Liver (tissue), 9 donors: Measurements from ENCODE around the gene SCP2. TPM values are rescaled to one million over a fixed set of nuclear protein-coding genes. Genes with fewer than 3 reads are reported as not detected.

Experiments used
- DNase-seq: peaks from one replicate; pipeline ENCODE4 v3.0.0-alpha.2; 2017; ENCODE audit warnings: low spot score
- H3K27ac ChIP-seq, 2 donors: one replicate each; pipeline ENCODE4 v1.7.0; 2013; ENCODE audit warnings: inconsistent platforms in 2 of 2, low read length in 2 of 2, control low read depth in 1 of 2, low read depth in 1 of 2, mild to moderate bottlenecking in 1 of 2
- H3K27me3 ChIP-seq, 4 donors: one replicate each; pipeline versions ENCODE4 v1.6.1 to v1.7.0; 2013; ENCODE audit warnings: low read length in 3 of 4, inconsistent platforms in 1 of 4, mild to moderate bottlenecking in 1 of 4, moderate library complexity in 1 of 4; ENCODE audit not compliant: control insufficient read depth in 4 of 4, insufficient read depth in 4 of 4
- H3K36me3 ChIP-seq, 4 donors: one replicate each; pipeline versions ENCODE4 v1.6.1 to v1.7.0; 2013; ENCODE audit warnings: low read length in 3 of 4, mild to moderate bottlenecking in 3 of 4, low read depth in 1 of 4, moderate library complexity in 1 of 4; ENCODE audit not compliant: control insufficient read depth in 4 of 4, insufficient read depth in 3 of 4
- H3K4me1 ChIP-seq, 4 donors: one replicate each; pipeline versions ENCODE4 v1.6.1 to v1.7.0; 2013; ENCODE audit warnings: low read length in 3 of 4, mild to moderate bottlenecking in 3 of 4, moderate library complexity in 1 of 4; ENCODE audit not compliant: control insufficient read depth in 4 of 4, insufficient read depth in 4 of 4
- H3K4me3 ChIP-seq, 3 donors: one replicate each; pipeline versions ENCODE4 v1.6.1 to v1.7.0; 2013; ENCODE audit warnings: low read length in 3 of 3, control low read depth in 1 of 3, low read depth in 1 of 3, mild to moderate bottlenecking in 1 of 3
- H3K9ac ChIP-seq, 2 donors: one replicate each; pipeline ENCODE4 v1.7.0; 2013; ENCODE audit warnings: low read length in 2 of 2, mild to moderate bottlenecking in 2 of 2, moderate library complexity in 2 of 2, control low read depth in 1 of 2, low read depth in 1 of 2
- H3K9me3 ChIP-seq, 4 donors: one replicate each; pipeline versions ENCODE4 v1.6.1 to v1.7.0; 2013; ENCODE audit warnings: low read length in 3 of 4; ENCODE audit not compliant: control insufficient read depth in 4 of 4
- ATF3 ChIP-seq: IDR thresholded peaks from 2 replicates; pipeline ENCODE4 v1.6.1; 2016; ENCODE audit warnings: antibody characterized with exemption
- CTCF ChIP-seq: fragments of 150-350 bp; IDR thresholded peaks from 2 replicates; pipeline ENCODE4 v1.5.1; 2017; ENCODE audit warnings: improper control_type of control experiment, low read depth, low read length; ENCODE audit not compliant: missing input control
- FOXA2 ChIP-seq: IDR thresholded peaks from 2 replicates; pipeline ENCODE4 v1.6.1; 2016; ENCODE audit warnings: antibody characterized with exemption
- GABPA ChIP-seq, 2 donors: IDR thresholded peaks in 1 of 2; conservative IDR thresholded peaks in 1 of 2; 2 replicates each; pipeline ENCODE4 v1.6.1; 2016; ENCODE audit warnings: antibody characterized with exemption in 2 of 2, mild to moderate bottlenecking in 1 of 2, moderate library complexity in 1 of 2
- HNF4A ChIP-seq, 2 donors: conservative IDR thresholded peaks; 2 replicates each; pipeline ENCODE4 v1.6.1; 2016; ENCODE audit warnings: antibody characterized with exemption in 2 of 2, mild to moderate bottlenecking in 2 of 2
- HNF4G ChIP-seq: IDR thresholded peaks from 2 replicates; pipeline ENCODE4 v1.6.1; 2016; ENCODE audit warnings: antibody characterized with exemption
- JUND ChIP-seq, 2 donors: IDR thresholded peaks; 2 replicates each; pipeline ENCODE4 v1.6.1; 2016; ENCODE audit warnings: antibody characterized with exemption in 2 of 2
- MAX ChIP-seq: IDR thresholded peaks from 2 replicates; pipeline ENCODE4 v1.6.1; 2016; ENCODE audit warnings: antibody characterized with exemption
- RAD21 ChIP-seq, 2 donors: IDR thresholded peaks; 2 replicates each; pipeline ENCODE4 v1.6.1; 2016; ENCODE audit warnings: antibody characterized with exemption in 2 of 2, mild to moderate bottlenecking in 2 of 2
- REST ChIP-seq: IDR thresholded peaks from 2 replicates; pipeline ENCODE4 v1.6.1; 2016; ENCODE audit warnings: antibody characterized with exemption, mild to moderate bottlenecking
- RXRA ChIP-seq, 2 donors: IDR thresholded peaks; 2 replicates each; pipeline ENCODE4 v1.6.1; 2017 to 2018; ENCODE audit warnings: antibody characterized with exemption in 2 of 2, mild to moderate bottlenecking in 1 of 2
- TAF1 ChIP-seq: conservative IDR thresholded peaks from 2 replicates; pipeline ENCODE4 v1.6.1; 2016; ENCODE audit warnings: antibody characterized with exemption, mild to moderate bottlenecking
- YY1 ChIP-seq: IDR thresholded peaks from 2 replicates; pipeline ENCODE4 v1.6.1; 2016; ENCODE audit warnings: antibody characterized with exemption, mild to moderate bottlenecking
- ZBTB33 ChIP-seq: IDR thresholded peaks from 2 replicates; pipeline ENCODE4 v1.6.1; 2016; ENCODE audit warnings: antibody characterized with exemption
- WGBS: extraction: QIAGEN DNeasy Blood & Tissue Kit; methylation state at CpG from one replicate; pipeline ENCODE4 v1.1.7; 2013; 5-methylcytosine and 5-hydroxymethylcytosine counted together
- polyA plus RNA-seq, 2 donors: library from polyadenylated mRNA; stranded (reverse) in 1 of 2; unstranded in 1 of 2; fragments of 200-250 nt in 1 of 2; fragments of >200 nt in 1 of 2; fragmentation: Nextera tagmentation in 1 of 2; extraction: Ambion mirVana in 1 of 2; gene quantifications; one replicate each; pipeline versions ENCODE4 v1.2.1 to v1.2.3, GENCODE V29; 2013 to 2015
- total RNA-seq, 2 donors: library from RNA; depleted of rRNA; stranded (reverse); fragments of >200 nt; gene quantifications; one replicate each; pipeline ENCODE4 v1.2.3, GENCODE V29; 2014
- donor health status: healthy.
- donor health status: healthy.
- donor health status: healthy.
- donor health status: healthy.
- donor health status: healthy.

Gene SCP2
- total and polyA plus RNA-seq, 4 donors = 122 to 811 (median 529) TPM

GRCh38 chr1:53031732-53032131 is 104.7 kb downstream of the SCP2 start:
- Histone ChIP-seq H3K27ac (no peak overlapping the region), H3K4me1 (no peaks in the 10 kb centered on the region), H3K4me3 (no peak overlapping the region), H3K36me3 (peaks cover 3 to 50% (median 33%) of the 10 kb centered on the region in 4 donors), H3K27me3 (no peaks in the 10 kb centered on the region), H3K9ac (no peak overlapping the region), H3K9me3 (no peaks in the 10 kb centered on the region)
- WGBS = 52% methylated on average over 1 of the region's 1 CpG
- DNase-seq = no peak
- TF ChIP-seq HNF4G (no peak), RXRA (IDR thresholded peaks at IDR 0.05) (no peak), TAF1 (no peak), GABPA (IDR thresholded peaks at IDR 0.05 in 1 of 2, conservative IDR thresholded peaks at IDR 0.05 in 1 of 2) (no peak), RAD21 (IDR thresholded peaks at IDR 0.05) (no peak), FOXA2 (no peak)

- DNase-seq = no peak
- TF ChIP-seq JUND (IDR thresholded peaks at IDR 0.05) (no peak), ATF3 (no peak), CTCF (no peak), RAD21 (IDR thresholded peaks at IDR 0.05) (no peak), FOXA2 (no peak), REST (no peak), GABPA (IDR thresholded peaks at IDR 0.05 in 1 of 2, conservative IDR thresholded peaks at IDR 0.05 in 1 of 2) (no peak), YY1 (no peak), ZBTB33 (no peak), TAF1 (no peak), MAX (no peak), HNF4A (conservative IDR thresholded peaks at IDR 0.05) (no peak)
- Histone ChIP-seq H3K27me3 (no peaks in the 10 kb centered on the region), H3K9ac (no peak overlapping the region), H3K9me3 (no peaks in the 10 kb centered on the region), H3K4me1 (no peaks in the 10 kb centered on the region), H3K27ac (no peak overlapping the region), H3K4me3 (no peak overlapping the region), H3K36me3 (peaks cover 0 to 51% (median 37%) of the 10 kb centered on the region in 4 donors)
- WGBS = 87% methylated on average over 4 of the region's 4 CpGs
These were observed 110.1 kb downstream of the SCP2 start for GRCh38 chr1:53037159-53037558.
